GM18870 (cell line): ENCODE data around the gene FBXW11.
A peak's percentile ranks its signal among the peaks of the same experiment; 100 is the strongest.
"Not testable (repeated sequence)": the region's sequence is repeated elsewhere in the genome, so short reads cannot be mapped to it uniquely, and the experiment has no call there.

ENCODE experiments used
- ATAC-seq: cut with Tn5 transposase; IDR thresholded peaks from one replicate; pipeline ENCODE4 v1.9.1; 2021; ENCODE audit warnings: moderate library complexity; ENCODE audit not compliant: unreplicated experiment

Gene FBXW11

GRCh38 chr5:172020110-172020786 is 13.8 kb upstream of the FBXW11 start:
- ATAC-seq, result not testable (repeated sequence)

GRCh38 chr5:172015346-172015745 is 8.9 kb upstream of the FBXW11 start:
- ATAC-seq, result no peak

- no peak for ATAC-seq
Observed at GRCh38 chr5:172010278-172010677, 3.8 kb upstream of the FBXW11 start.

- no peak for ATAC-seq
Observed at GRCh38 chr5:172009536-172010270, 3.3 kb upstream of the FBXW11 start.

- ATAC-seq, result no peak
Observed at GRCh38 chr5:172008689-172009141, 2.3 kb upstream of the FBXW11 start.

GRCh38 chr5:172008111-172008455 is 1.6 kb upstream of the FBXW11 start:
- ATAC-seq, result no peak

DNA sequence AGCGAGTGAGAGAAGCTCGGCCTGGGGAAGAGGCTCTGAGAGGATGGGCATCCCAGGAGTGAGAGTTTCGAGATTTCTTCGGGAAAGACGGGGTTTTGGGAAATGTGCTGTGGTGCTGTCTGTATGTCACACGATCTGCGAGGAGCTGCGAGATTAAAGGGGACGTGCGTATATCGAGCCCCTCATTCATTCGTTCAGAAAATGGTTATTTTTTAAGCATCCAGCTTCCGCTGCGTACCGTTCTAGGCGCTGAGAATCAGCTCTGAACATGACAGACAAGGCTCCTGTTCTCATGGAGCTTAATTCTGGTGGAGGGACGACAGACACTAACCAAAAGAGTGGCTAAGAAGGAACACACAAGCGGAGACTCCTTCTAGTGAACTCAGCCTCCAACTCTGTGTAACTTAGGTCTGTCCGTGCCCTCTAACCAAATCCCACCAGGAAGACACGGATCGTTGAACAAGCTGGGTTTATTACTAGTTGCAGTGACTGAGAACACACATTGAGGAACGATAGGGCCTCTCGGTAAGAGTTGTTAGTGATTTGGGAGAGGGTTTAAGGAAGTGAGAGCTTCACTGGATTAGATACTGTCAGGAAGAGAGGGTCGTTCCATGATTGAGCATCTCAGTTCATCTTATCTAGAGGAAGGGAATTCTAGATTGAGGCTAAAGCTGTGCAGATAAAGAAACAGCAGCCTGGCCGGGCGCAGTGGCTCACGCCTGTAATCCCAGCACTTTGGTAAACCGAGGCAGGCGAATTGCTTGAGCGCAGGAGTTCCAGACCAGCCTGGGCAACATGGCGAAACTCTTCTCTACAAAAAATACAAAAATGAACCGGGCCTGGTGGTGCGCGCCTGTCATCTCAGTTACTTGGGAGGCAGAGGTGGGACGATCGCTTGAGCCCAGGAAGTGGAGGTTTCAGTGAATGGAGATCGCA is 1.0 kb upstream of the FBXW11 start:
- ATAC-seq, result no peak

DNA sequence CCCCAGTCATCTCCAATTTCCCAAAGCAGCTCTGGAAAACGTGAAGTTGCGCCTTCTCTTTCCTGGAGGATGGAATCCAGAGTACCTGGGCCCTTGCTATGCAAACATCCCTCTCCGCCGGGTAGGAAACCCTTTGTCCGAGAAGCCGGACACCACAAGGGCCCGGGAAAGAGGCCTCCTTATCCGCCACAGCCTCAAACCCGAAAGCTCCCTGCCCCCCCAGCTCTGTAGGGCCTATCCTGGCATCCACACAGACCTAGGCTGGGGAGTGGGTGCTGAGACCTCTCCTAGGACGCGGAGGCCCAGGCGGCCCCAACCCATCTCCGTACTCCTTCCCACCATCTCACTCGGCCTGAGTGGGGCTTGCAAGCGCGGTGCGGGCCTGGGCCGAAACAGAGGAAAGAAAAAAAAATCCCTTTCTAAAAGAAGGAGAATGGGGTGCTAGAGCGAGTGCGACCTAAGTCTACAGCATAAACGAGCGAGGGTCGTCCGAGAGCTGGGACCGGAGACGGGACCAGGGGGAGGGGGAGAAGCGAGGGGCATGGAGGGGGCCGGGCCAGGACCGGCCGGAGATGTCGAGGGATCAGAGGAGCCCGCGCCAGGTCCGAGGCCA is 624 bp downstream of the FBXW11 start:
- no peak for ATAC-seq

- no peak for ATAC-seq
Observed at GRCh38 chr5:172004824-172005237, 1.6 kb downstream of the FBXW11 start.

DNA sequence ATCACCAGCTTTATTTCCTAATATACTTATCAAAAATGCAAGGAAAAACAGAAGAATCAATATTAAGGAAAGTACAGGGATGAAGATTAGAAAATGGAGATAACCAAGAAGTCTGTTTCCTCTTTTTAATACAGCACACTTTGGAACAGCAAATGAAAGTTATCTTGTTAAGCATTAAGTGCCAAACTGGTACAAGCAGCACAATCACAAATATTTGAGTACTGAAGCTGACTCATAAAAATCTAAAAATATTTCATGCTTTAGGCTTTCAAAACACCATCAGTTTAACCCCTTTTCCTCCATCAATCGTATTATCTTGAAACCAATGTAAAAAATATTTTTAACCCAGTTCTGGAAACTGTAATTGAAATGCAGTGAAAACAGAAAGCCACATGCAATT is 2.7 kb downstream of the FBXW11 start:
- no peak for ATAC-seq

- ATAC-seq, result no peak
Observed at GRCh38 chr5:172002840-172003512, 3.5 kb downstream of the FBXW11 start.

DNA sequence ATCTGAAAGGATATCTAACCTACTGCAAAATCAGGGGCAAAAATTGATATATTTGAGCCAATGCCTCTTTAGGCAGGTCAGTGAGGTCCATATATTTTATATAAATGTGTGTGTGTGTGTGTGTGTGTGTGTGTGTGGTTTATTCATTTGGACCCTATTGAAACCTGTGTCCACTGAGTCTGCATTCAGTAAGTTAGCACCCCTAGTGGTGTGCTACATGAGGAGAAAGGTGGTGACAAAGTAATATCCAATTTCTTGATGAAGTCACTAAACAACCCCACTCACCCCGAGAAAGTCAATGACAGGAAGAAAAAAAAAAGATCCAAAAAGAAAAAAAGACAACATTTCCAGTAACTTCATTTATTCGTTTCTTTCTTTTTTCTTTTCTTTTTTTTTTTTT is 4.1 kb downstream of the FBXW11 start:
- no peak for ATAC-seq

GRCh38 chr5:171999877-172000276 is 6.6 kb downstream of the FBXW11 start:
- no peak for ATAC-seq

DNA sequence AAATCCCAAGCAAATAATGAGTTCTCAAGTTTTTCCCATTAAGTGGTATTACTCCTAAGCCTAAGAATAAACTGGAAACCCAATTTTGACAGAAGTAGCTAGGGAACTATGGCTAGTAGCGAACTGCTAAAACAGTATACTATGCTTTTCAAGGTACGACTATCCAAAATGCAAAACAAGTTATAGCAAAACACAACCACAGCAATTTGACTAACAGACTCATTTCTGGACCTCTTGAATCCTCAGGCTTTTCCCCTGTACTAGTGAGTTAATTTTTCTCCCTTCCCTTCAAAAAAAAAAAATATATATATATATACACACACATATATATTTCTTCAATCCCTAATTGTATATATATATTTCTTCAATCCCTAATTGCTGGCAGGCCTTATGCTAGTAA is 7.3 kb downstream of the FBXW11 start:
- ATAC-seq, result no peak

DNA sequence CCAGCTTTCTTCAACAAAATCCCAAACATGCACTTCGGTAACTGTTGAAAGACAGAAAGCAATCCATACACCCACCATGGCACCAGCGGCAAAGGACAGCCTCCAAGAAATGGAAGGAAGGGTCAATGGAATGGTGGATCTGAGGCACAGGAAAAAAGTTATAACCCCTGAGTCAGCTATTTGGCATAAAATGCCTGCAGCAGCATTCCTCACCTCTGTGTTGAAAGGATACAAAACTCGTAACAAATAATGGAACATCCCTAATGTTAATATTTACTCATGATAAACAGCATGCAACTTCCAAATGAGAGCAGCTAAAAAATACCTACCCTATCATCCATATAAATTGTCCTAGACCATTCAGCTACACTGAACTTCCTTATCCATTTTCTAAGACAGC is 9.4 kb downstream of the FBXW11 start:
- ATAC-seq, result no peak

GRCh38 chr5:171992813-171993212 is 13.6 kb downstream of the FBXW11 start:
- no peak for ATAC-seq

GRCh38 chr5:171992305-171992704 is 14.1 kb downstream of the FBXW11 start:
- no peak for ATAC-seq

- no peak for ATAC-seq
Observed at GRCh38 chr5:171990713-171991015, 15.8 kb downstream of the FBXW11 start.

DNA sequence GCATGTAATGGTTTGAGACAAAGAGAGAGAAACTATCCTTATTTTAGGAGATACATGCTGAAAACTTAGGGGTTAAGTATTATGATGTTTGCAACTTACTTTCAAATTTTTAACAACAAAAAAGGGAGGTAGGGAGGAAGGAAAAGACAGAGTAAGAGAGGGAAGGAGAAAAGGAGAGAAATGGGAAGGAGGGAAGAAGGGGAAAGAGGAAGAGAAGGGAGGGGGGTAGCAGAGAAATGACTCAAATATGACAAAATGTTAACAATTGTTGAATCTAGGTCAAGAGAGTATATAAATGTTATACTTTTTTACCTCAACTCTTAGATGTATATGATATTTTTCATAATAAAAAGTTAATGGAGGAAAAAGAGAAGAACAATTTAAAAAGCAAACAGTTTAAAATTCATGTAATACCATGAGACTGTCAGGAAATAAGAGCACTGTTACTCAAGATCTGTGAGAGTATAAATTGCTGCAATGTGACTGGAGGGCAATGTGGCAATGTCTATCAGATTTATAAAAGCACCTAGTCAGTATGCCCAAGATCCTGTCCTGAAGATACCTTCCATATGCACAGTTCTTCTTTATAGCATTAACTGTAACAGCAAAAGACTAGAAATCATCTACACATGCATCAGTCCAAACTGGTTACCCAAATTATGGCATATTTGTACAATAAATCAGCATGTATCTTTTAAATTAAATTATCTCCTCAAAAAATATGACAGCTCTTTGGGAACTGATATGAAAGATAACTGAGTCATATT is 16.3 kb downstream of the FBXW11 start:
- ATAC-seq, result no peak

- ATAC-seq, result peak; percentile 72
Observed at GRCh38 chr5:171989276-171989675, 17.2 kb downstream of the FBXW11 start.
